D721Med (cell line): ENCODE measurements around the gene PRSS35.
A peak's percentile ranks its signal among the peaks of the same experiment; 100 is the strongest.

Experiments used
- DNase-seq: peaks from one replicate; pipeline ENCODE4 v3.0.0; 2011; ENCODE audit warnings: low spot score; ENCODE audit not compliant: insufficient read length
- FAIRE-seq: peaks from 2 replicates; lab custom pipeline; 2011; peaks lifted over from hg19 to GRCh38; lab: Jason Lieb, UNC
- TF ChIP-seq, protein P1 (sequence below): IDR thresholded peaks from 2 replicates; pipeline ENCODE4 v1.5.1; 2012; ENCODE audit warnings: mild to moderate bottlenecking, control low read depth; ENCODE audit not compliant: insufficient read depth; ENCODE audit errors: missing control alignments

PRSS35 gene, protein sequence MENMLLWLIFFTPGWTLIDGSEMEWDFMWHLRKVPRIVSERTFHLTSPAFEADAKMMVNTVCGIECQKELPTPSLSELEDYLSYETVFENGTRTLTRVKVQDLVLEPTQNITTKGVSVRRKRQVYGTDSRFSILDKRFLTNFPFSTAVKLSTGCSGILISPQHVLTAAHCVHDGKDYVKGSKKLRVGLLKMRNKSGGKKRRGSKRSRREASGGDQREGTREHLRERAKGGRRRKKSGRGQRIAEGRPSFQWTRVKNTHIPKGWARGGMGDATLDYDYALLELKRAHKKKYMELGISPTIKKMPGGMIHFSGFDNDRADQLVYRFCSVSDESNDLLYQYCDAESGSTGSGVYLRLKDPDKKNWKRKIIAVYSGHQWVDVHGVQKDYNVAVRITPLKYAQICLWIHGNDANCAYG

DNA sequence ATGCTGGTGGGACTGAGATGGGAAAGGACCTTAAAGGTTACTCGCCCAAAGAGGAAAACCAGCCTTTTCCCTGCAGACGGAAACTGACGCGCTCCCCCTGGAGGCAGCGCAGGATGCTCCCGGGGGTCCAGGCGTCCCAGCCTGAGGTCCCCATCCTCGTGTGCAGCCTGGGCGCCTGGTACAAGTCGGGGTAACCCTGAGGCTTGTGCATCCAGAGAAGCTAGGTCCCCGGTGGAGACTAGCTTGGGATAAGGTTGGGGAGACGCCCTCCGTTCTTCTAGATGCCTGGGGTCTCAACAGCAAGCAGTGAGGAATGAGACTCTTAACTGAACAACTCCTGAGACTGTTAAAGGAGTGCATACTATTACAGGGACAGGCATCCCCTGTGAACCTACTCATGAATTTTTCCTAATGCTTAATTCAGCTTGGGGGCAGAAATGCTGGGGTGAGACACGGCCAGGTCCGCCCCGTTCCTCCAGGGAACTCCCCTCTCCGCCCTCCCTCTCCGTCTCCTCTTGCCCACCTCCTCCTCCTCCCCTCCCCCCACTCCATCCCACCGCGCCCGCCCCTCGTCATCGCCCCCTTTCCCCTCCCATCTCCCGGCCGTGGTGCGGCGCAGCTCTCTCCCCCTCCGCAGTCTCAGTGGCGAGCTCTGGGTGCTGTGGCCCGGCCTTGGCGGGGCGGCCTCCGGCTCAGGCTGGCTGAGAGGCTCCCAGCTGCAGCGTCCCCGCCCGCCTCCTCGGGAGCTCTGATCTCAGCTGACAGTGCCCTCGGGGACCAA lies at the start of gene PRSS35:
Gene PRSS35, plus strand, starts transcription at position 634 of the 781 bp plus-strand sequence. CDS start 10,908 bp downstream, outside the sequence.
- TF ChIP-seq, protein P1, sequence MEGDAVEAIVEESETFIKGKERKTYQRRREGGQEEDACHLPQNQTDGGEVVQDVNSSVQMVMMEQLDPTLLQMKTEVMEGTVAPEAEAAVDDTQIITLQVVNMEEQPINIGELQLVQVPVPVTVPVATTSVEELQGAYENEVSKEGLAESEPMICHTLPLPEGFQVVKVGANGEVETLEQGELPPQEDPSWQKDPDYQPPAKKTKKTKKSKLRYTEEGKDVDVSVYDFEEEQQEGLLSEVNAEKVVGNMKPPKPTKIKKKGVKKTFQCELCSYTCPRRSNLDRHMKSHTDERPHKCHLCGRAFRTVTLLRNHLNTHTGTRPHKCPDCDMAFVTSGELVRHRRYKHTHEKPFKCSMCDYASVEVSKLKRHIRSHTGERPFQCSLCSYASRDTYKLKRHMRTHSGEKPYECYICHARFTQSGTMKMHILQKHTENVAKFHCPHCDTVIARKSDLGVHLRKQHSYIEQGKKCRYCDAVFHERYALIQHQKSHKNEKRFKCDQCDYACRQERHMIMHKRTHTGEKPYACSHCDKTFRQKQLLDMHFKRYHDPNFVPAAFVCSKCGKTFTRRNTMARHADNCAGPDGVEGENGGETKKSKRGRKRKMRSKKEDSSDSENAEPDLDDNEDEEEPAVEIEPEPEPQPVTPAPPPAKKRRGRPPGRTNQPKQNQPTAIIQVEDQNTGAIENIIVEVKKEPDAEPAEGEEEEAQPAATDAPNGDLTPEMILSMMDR, result peak; percentile 75
- FAIRE-seq (no peak), DNase-seq (no peak)

GRCh38 chr6:83463886-83464285 lies 48.4 kb upstream of the PRSS35 start:
- FAIRE-seq (no peak), DNase-seq (no peak)
- TF ChIP-seq, protein P1, result no peak

GRCh38 chr6:83464381-83465140 lies 47.8 kb upstream of the PRSS35 start:
- FAIRE-seq (no peak), DNase-seq (no peak)
- TF ChIP-seq, protein P1, result no peak

DNA sequence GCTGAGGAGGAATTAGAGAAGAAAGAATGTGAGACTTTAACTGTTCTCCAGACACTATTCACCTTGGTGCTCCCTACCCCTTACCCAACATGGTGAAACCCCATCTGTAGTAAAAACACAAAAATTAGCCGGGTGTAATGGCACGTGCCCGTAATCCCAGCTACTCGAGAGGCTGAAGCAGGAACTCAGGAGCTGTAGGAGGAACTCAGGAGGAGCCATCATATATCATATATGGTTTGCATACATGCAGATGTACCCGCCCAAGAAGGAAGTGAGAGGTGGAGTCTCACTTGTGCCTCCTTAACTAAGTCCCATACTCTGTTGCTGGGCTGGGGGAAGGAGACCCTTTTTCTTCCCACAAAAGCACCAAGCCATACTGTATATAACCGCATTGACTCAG lies 46.0 kb upstream of the PRSS35 start:
- no peak for DNase-seq
- TF ChIP-seq, protein P1, result no peak
- FAIRE-seq, result no peak

DNA sequence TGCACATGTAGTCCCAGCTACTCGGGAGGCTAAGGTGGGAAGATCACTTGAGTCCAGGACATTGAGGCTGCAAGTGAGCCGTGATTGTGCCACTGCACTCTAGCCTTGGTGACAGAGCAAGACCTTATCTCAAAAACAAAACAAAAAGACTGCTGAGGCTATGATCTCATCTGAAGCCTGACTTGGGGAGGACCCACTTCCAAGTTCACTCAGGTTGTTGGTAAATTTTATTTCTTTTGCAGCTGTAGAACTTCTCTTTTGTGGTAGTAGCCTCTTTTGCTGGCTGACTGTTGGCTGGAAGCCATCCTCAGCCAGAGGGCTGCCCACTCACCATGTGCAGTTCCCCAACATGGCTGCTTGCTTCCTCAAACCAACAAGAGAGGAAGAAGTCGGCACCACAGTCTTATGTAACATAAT lies 44.7 kb upstream of the PRSS35 start:
- TF ChIP-seq, protein P1, result no peak
- FAIRE-seq, result no peak
- no peak for DNase-seq

DNA sequence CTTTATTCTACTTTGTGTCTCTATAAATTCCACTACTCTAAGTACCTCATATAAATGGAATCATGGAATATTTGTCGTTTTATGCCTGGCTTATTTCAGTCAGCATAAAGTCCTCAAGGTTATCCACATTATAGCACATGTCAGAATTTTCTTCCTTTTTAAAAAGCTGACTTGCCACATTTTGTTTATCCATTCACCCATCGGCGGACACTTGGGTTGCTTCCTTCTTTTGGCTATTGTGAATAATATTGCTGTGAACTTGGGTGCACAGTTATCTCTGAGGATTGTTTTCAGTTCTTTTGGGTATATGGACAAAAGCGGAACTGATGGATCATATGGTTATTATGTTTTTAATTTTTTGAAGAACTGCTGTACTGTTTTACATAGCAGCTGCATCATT lies 42.3 kb upstream of the PRSS35 start:
- TF ChIP-seq, protein P1, result no peak
- FAIRE-seq, result no peak
- no peak for DNase-seq
